HG03159 (cell line): ENCODE measurements around the gene MAP7.

ENCODE experiments used
- ATAC-seq: cut with Tn5 transposase; IDR thresholded peaks from one replicate; pipeline ENCODE4 v1.9.1; 2021; ENCODE audit warnings: mild to moderate bottlenecking, moderate library complexity; ENCODE audit not compliant: unreplicated experiment

Gene MAP7

DNA sequence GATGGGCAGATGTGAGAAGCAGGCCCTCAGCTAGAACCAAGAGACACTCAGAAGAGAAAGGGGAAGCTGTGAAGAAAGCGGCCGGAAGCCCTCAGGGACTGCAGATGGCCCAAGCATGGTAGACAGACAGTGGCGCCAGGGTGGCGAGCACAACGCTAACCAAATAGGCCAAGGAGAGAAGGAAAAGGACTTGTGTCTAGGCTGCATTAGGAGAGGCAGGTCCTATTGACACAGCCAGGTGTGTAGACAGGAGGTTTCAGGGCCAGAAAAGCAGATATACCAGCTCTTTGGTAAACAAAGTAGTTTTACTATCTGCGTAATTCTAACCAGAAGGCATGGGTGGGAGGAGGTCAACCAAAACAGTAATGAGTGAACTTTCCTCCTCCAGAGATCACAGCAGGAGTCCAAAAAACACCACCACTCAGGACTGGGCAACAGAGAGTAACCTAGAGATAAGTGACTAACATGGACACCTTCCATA is 15.8 kb upstream of the MAP7 start:
- ATAC-seq: no peak

GRCh38 chr6:136564180-136564579 is 14.0 kb upstream of the MAP7 start:
- no peak for ATAC-seq

DNA sequence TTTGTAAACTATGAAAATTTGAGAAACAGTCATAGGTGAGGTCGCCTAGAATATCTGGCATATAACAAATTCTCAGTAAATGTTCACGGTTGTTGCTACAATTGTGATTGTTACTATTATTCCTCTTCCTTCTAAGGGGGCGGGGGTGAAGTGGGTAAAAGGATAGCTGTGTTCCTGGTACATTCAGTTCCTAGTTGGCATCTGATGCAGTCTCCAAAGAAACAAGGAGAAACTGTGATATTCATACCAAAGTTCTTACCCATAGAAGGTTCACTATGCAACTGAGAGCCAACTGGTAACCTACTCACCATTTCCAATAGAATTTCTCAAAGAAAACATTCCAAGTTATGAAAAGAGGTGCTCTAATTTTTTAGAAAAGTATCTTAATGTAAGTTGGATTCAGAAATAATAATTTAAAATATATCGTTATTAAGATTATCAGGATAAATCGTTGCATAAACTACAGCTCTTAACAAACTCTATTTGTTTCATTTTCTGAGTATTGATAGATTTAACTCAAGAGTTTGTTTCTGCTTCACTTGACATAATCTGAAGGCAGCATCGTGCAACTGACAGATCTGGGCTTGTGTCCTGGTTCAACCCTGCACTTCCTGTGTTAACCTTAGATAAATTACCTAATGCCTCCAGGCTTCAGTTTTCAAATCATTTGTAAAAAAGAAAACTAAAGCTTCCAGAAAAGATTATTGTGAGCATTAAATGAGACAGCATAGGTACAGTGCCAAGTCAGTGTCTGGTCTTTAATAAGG is 13.3 kb upstream of the MAP7 start:
- no peak for ATAC-seq

DNA sequence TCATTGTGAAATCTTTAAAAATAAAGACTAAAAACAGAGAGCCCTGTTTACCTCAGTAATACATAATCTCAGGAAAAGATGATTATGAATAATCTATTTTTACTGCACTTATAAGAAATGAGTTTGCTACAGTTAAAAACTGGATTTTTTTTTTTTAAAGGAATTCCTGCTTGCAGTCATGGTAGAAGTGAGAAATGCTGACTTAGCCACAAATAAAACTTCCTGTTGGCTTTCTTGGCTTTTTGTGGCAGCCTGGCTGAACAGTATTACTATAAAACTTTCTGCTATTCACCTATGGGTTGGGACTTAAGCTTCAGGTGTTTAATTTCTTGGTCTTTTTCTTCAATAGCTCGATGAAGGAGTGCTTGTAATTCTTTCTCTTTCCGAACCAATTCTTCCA is 12.0 kb upstream of the MAP7 start:
- ATAC-seq: no peak

DNA sequence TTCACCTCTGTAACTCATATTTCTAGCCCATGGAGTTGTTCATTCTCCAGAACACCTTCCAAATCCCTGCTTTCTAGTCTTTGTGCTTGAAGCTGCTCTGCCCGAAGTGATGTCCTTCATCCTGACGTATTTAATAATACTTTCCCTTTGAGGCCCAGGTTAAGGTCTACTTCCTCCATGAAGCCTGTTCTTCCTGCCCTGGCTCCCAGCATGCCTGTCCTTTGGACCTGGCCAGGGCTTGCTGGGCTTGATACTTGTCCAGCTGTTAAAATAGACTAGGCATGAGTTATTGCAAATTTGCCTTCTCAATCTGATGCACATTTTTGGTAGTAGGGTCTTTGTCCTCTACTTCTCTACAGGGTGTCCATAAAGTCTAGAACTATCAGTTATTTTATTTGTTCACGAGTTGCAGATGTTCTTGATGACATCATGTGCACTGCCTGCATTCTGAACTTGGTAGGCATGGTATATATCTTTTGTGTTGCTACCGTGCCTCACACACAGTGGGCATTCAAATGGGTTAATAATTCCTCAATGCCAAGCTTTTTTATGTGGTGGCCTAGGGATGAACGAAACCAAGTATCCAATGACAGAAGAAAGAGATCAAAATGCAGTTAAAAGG is 3.1 kb upstream of the MAP7 start:
- no peak for ATAC-seq

DNA sequence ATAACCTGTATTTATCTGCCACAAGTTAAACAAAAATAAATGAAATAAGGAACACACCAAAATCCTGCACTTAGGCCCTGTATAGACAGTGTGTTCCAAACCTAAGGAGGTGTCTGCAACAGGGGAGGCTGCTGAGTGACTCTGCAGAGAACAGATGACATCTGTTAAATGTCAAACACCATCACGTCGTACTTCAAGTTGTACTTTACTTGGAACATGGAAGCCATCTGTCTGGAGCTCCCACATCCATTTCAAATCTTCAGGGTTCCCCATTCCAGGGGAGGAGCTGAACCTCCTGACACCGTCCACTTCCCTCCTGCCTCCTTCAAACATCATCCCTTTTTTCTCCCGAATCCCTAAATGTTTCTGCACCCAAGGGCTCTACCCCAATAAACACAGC is 1.8 kb upstream of the MAP7 start:
- no peak for ATAC-seq

- ATAC-seq: no peak
Measured at GRCh38 chr6:136551103-136551502, 881 bp upstream of the MAP7 start.

DNA sequence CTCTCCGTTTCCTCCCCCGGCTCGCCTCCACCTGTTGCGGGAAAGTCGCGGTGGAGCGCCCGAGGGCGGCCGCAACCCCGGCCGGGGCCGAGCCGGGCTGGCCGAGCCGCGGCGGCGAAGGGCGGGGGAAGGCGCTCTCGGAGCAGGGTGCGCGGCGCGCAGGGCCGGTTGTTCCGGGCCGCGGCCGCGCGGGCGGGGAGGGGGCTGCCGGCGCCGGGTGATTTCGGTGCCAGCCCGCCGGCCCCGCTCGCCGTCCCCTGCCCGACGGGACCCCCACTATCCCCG is 235 bp downstream of the MAP7 start:
- ATAC-seq: peak; percentile 59

DNA sequence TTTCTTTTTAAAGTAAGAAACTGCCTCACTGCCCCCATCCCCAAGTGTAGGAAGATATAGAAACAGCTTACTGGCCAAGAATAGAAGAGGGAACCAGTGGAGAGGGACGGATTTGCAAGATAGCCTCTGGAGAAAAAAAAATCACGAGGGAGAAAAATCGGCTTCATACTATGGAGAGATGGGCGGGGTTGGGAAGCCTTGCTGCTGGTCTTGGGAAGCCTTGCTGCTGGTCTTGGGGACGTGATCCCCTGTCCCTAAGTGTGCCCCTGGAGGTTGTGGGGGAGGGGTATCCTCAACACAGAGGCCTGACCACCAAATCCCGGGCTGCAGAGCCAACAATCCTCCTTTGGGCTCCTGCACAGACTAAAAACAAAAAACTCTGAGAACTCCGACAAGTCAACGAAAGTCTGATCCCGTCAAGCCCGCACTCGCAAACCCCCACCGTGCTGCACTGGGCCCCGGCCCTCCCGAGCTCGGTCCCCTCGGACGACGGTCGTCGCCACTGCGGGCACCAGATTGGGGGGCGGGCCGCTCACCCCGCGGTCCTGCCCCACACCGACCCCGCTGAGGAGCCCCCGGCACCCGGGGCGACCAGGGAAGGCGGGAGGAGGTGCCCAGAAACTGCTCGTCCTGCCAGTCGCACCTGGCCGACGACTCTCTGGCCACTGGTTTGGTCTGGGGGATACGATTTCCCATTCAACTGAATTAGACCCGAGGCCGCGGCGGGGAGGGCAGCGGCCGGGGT is 750 bp downstream of the MAP7 start:
- no peak for ATAC-seq

DNA sequence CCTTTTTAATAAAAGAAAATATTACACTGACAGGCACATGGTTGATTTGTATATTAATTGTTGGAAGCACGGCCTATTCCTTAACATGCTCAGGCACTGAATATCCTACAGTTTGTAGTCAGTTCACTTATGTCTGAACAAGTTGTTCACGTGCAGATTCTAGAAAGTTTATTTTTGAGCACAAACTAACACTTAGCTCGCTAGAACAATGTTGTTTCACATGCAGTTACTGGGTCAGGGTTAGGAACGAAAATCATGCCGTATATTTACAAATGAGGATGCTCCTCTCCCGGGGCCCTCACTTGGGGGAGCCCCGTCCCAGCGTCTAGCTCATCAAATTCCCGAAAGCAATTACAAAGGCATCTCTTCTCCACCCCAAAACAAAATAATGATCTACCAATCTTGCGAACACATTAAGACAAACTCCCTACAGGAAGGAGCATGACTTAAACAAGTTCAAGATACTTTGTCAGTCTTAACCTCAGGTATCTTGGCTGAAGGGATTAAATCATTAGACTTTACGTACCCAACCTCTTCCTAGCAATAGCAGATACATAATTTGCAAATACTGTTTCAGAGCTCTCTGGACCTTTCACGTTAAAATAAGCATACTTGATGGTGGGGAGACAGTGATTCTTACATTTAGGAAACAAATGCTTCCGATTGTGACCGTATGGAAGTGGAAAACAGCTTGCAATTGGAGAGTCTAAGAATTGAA is 1.5 kb downstream of the MAP7 start:
- no peak for ATAC-seq

DNA sequence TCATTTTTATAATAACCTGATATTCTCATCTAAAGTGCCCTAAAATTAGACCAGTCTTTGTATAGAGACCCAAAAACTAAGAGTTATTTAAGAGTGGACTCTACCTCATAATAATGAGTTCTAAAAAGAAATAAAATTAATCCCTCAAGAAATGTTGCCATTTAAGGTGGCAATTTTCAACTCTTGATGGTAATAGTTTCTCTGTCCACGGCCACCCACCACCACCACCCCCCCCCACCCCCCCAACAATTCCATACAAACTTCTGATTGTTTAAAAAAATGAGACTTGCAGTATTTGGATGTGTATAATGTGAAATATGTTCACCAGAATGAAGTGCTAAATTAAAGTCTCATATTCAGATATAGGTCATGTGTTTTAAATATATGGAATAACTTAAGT is 2.4 kb downstream of the MAP7 start:
- ATAC-seq: no peak

GRCh38 chr6:136547336-136547735 is 2.9 kb downstream of the MAP7 start:
- ATAC-seq: no peak

DNA sequence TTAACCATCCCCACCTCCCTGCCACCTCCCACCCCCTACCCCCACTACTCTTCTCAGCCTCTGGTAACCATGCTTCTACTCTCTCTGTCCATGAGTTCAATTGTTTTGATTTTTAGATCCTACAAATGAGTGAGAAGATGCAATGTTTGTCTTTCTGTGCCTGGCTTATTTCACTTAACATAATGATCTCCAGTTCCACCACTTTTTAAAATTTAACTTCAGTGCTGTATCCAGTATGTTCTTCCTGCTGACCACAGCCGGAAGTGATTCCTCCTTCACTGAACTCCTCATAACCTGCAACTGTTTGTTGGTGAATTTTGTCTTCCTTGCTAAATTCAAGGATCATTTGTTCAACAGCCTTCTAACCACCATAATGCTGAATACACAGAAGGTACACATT is 3.9 kb downstream of the MAP7 start:
- no peak for ATAC-seq

DNA sequence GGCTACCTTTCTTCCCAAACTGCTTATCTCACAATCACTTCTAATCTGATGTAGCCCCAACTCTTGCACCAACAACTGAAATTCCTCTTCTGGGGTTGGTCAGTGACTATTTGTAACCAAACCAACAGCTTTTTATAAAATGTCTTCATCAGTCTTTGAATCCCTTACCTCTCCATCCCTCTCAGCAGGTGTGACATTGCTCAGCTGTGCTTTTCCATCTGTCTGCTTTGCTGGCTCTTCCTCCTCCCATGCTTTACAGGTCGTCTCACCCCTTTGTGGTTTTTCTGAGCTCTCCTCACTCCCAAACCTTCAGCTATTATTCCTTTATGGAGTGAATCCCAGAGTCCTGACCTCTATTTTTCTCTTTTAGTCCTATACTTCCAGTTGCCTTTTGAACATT is 5.9 kb downstream of the MAP7 start:
- ATAC-seq: no peak

DNA sequence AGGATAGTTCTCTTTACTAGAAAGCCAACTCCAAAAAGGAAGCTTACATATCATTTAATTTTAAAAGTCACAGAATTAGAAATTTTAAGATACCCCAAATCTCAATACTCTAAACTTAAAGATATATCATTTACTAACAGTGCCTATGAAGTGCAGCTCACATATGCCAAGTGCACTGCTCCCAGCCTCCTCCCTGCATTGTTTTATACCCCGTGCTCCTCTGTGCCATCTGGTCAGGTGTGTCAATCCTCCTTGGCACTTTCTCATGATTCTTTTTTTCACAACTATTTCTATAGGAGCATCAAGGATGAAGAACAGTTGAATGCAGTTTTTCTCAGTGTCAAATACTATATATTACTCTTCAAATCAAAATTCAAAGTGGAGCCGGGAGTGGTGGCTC is 8.8 kb downstream of the MAP7 start:
- no peak for ATAC-seq

DNA sequence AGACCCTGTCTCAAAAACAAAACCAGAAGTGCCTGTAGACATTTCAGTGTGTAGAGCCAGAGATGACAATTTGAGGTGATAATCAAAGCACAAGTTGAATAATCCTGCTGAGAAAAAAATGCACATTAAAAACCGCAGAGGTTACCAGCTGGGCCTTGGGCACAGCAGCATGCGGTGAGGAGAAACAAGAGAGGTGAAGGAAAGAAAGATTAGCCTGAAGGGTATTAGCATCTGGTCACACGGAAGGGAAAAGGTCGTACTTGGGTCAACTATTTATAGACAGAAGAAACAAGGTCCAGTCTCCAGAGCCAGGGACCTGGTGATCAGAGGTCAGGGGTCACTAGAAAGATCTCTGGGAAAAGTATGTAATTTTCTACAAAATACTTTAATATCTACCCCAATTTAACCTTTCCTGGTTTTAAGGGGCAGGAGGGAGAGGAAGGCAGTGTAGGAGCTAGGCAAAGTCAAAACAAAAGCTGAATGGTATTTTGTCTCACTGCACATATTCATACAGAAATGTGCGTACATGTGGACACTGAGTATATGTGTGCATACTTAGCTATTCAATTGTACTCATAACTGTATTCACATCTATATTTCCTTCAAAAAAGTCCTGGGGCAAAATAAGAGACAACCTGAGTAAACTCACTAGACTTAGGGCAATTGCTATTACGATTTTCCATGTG is 10.1 kb downstream of the MAP7 start:
- no peak for ATAC-seq

- ATAC-seq: no peak
Measured at GRCh38 chr6:136538836-136539235, 11.4 kb downstream of the MAP7 start.

- ATAC-seq: no peak
Measured at GRCh38 chr6:136535880-136536650, 14.2 kb downstream of the MAP7 start.

DNA sequence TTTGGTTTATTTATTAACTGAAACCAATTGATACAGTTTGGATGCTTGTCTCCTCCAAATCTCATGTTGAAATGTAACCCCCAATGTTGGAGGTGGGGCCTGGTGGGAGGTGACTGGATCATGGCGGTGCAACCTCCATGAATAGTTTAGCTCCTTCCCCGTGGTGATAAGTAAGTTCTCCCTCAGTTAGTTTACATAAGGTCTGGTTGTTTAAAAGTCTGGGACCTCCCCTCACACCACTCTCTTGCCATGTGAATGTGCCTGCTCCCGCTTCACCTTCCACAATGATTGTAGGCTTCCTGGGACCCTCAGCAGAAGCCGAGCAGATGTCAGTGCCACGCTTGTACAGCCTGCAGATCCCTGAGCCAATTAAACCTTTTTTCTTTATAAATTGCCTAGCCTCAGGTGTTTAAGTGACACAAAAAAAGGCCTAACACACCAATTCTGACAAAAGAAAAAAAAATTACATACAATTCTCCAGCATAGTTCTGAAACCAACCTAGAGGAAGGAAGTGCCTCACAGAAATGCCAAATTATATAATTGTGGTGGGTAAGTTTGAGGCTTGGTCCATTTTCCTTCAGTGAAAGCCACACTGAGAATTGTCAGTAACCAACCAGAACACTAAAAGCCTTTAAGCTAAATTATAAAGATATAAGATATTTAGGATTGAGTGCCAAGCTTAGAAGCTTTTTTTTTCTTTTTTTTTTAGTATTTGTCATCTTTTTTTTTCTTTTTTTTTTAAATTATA is 15.0 kb downstream of the MAP7 start:
- no peak for ATAC-seq

DNA sequence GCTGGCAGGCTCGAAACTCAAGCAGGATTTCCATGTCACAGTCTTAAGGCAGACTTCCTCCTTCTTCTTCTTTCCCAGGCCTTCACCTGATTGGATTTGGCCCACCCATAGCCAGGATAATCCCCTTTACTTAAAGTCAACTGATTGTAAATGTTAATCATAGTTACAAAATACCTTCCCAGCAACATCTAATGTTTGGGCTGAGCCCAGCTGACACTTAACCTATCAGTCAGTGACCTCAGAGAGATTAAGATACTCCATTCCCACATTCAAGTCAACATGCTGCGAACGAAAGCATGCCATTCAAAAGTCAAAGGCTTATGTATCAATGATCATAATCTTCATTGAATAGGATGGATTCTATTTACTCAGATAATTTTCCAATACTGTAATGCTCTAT is 16.0 kb downstream of the MAP7 start:
- no peak for ATAC-seq
